ENCODE results near the gene MBD6.
"Not testable (repeated sequence)": the region's sequence is repeated elsewhere in the genome, so short reads cannot be mapped to it uniquely, and the experiment has no call there.

Gene MBD6

GRCh38 chr12:57514246-57514645 lies 8.4 kb upstream of the MBD6 start:
- not testable (repeated sequence) for H3K4me3 ChIP-seq (replicated peaks; ENCODE audit: insufficient read depth, low read length); H3K27ac ChIP-seq (replicated peaks); DNase-seq (ENCODE audit: low read depth in 1 of 2, low spot score in 1 of 2); H3K27me3 ChIP-seq (ENCODE audit: insufficient read depth, poor library complexity, severe bottlenecking)

- no peak overlapping the region for H3K4me3 ChIP-seq (replicated peaks; ENCODE audit: insufficient read depth, low read length)
- H3K27me3 ChIP-seq (ENCODE audit: insufficient read depth, poor library complexity, severe bottlenecking): no peaks in the 10 kb centered on the region
- TF ChIP-seq GABPA (IDR thresholded peaks at IDR 0.05; ENCODE audit: low read depth): no peak
- no peak for TF ChIP-seq SPI1 (IDR thresholded peaks at IDR 0.05; ENCODE audit: borderline replicate concordance, low read depth)
- TF ChIP-seq CTCF (IDR thresholded peaks at IDR 0.05; ENCODE audit: insufficient read depth, low read length): no peak
- DNase-seq (ENCODE audit: low read depth in 1 of 2, low spot score in 1 of 2): no peak
- no peak overlapping the region for H3K27ac ChIP-seq (replicated peaks)
These were observed 7.8 kb upstream of the MBD6 start for GRCh38 chr12:57514720-57515407.

GRCh38 chr12:57515408-57515933 lies 7.2 kb upstream of the MBD6 start:
- DNase-seq (ENCODE audit: low read depth in 1 of 2, low spot score in 1 of 2): no peak
- Histone ChIP-seq H3K27ac (replicated peaks) (no peak overlapping the region), H3K27me3 (ENCODE audit: insufficient read depth, poor library complexity, severe bottlenecking) (no peaks in the 10 kb centered on the region), H3K4me3 (replicated peaks; ENCODE audit: insufficient read depth, low read length) (no peak overlapping the region)
- no peak for TF ChIP-seq REST (IDR thresholded peaks at IDR 0.05; ENCODE audit: insufficient replicate concordance, low read depth)
- TF ChIP-seq GABPA (IDR thresholded peaks at IDR 0.05; ENCODE audit: low read depth): no peak
- no peak for TF ChIP-seq POLR2AphosphoS5 (IDR thresholded peaks at IDR 0.05; ENCODE audit: low read depth)
- TF ChIP-seq CTCF (IDR thresholded peaks at IDR 0.05; ENCODE audit: insufficient read depth, low read length): no peak
- TF ChIP-seq SPI1 (IDR thresholded peaks at IDR 0.05; ENCODE audit: borderline replicate concordance, low read depth): no peak

GRCh38 chr12:57515934-57516541 lies 6.6 kb upstream of the MBD6 start:
- no peak for TF ChIP-seq REST (IDR thresholded peaks at IDR 0.05; ENCODE audit: insufficient replicate concordance, low read depth)
- TF ChIP-seq POLR2AphosphoS5 (IDR thresholded peaks at IDR 0.05; ENCODE audit: low read depth): peak; percentile 17; the same call in 1 of the 2 replicates
- TF ChIP-seq SPI1 (IDR thresholded peaks at IDR 0.05; ENCODE audit: borderline replicate concordance, low read depth): peak; percentile 22; the same call in 1 of the 2 replicates
- no peak for TF ChIP-seq CTCF (IDR thresholded peaks at IDR 0.05; ENCODE audit: insufficient read depth, low read length)
- no peak for TF ChIP-seq GABPA (IDR thresholded peaks at IDR 0.05; ENCODE audit: low read depth)
- Histone ChIP-seq H3K4me3 (replicated peaks; ENCODE audit: insufficient read depth, low read length) (no peak overlapping the region), H3K27ac (replicated peaks) (no peak overlapping the region), H3K27me3 (ENCODE audit: insufficient read depth, poor library complexity, severe bottlenecking) (no peaks in the 10 kb centered on the region)
- no peak for DNase-seq (ENCODE audit: low read depth in 1 of 2, low spot score in 1 of 2)

Measured in HL-60 (cell line).